HG03520 (cell line): ENCODE measurements around the gene GAD2.

ENCODE experiments used
- ATAC-seq: cut with Tn5 transposase; IDR thresholded peaks from one replicate; pipeline ENCODE4 v1.9.1; 2021; ENCODE audit warnings: mild to moderate bottlenecking, moderate library complexity; ENCODE audit not compliant: unreplicated experiment

GAD2 gene

GRCh38 chr10:26216585-26217395, at the start of gene GAD2:
Gene GAD2 (plus strand): TSS chr10:26216774. CDS start chr10:26216810, 36 bp downstream.
- no peak for ATAC-seq

DNA sequence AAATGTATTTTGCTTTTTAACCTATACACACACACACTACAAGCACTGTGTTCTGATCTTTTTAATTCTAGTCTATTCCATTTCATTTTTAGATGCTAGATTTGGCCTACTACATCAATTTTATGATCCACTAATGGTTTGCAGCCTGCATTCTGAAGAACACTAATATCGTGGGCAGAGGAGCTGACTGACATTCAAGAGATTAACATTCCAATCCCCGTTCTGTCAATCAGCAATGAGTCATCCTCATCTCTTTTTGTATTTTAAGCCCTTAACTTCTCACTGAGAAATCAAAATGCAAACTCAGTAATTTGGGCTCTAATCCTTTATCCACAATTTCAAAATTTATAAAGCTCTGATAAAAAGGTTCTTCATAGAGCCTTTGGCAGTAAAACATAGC, 47.1 kb upstream of the GAD2 start:
- no peak for ATAC-seq

- ATAC-seq = no peak
These were observed 44.4 kb upstream of the GAD2 start for GRCh38 chr10:26172131-26172530.

- no peak for ATAC-seq
These were observed 42.7 kb upstream of the GAD2 start for GRCh38 chr10:26173837-26174236.

DNA sequence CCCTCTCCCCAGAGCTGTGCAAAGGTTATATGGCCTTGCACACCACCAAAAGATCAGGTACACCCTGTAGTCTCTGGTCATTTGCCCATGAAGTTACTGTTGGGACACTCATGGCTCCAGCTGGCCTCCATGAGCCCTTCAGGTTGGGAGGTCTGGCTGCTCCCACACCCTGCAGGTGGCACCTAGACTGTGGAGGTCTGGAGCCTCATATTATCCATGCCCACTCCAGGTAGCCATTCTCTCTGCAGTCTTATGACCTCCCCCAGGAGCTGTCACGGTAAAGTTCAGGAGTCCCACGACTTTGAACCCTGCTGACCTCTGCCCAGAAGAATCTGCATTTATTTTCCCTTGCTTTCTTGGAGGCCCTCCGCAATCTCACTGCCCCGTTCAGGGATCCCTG, 39.2 kb upstream of the GAD2 start:
- no peak for ATAC-seq

- no peak for ATAC-seq
These were observed 22.3 kb upstream of the GAD2 start for GRCh38 chr10:26194275-26194674.

DNA sequence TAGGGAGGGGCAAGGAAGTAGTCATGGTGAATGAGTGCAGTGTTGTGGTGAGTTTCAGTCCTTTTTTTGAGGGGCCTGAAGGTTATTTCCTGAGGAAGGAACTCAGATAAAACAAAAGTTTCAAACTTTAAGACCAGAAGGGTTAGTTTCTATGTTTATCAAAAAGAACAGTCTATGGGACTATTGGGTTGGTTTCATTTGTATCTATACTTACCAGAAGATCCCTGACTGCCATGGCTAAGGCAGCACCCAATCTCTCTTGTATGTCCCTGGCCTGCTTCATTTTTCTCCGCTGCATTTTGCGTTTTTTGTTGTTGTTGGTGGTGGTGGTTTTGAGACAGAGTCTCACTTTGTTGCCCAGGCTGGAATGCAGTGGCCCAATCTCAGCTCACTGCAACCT, 19.3 kb upstream of the GAD2 start:
- no peak for ATAC-seq

DNA sequence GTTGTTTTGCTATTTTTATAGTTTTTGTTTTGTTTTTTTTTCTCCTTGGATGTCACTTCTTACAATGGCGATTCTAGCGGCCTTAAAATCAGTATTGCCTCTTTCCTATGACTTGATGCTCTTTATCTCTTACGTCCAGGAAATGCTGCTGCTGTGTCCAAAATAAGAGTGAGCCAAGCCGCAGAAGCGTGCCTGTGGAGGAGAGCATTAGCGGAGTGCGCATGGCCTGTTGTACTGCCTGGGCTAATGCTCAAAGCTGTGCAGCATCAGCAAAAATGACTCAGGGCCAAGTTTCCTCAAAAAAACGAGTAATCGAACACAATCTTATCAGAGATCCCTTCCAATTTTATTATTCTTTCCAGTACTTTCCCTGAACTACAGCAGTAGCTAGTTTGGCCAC, 18.5 kb upstream of the GAD2 start:
- ATAC-seq = no peak

- ATAC-seq = no peak
These were observed 16.7 kb upstream of the GAD2 start for GRCh38 chr10:26199841-26200240.

DNA sequence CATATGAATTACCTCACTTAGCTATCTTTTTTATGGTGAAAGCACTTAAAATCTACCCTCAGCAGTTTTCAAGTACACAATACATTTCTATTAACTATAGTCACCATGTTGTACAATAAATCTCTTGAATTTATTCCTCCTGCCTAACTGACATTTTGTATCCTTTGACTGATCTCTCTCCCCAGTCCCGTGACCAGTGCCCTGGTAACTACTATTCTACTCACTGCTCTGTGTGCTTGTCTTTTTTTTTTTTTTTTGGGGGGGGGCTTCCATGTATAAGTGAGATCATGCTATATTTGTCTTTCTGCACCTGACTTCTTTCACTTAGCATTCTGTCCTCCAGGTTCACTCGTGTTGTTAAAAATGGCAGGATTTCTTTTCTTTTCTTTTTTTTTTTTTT, 11.4 kb upstream of the GAD2 start:
- no peak for ATAC-seq

DNA sequence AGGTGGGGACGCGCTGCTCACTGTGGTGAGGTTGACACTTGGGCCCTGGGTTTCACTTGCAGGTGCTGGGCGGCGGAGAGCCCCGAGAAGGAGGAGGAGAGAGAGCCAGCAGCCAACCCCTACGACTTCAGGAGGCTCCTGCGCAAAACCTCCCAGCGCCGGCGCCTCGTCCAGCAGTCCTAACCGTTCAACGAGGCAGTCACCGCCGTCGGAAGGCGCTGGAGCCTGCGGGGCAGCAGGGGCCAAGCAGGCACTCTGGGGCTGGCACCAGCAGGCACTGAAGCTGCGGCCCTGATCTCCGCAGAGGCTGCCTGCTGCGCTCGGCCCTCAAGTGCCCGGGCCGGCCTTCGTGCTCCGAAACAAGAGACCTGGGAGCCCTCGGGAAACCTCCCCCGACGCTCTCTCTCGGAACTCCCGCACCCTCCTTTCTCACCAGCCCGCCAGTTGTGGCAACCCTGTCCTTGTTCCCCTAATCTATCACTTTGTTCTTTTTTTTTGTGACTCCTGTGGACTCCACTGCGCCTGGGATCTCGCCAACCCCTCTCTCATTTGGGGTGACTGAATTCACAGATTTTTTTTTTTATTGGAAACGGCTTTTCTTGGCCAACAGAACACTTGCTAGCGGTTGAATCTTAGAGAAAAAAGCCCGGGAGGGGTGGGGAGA, 4.7 kb upstream of the GAD2 start:
- no peak for ATAC-seq

- no peak for ATAC-seq
These were observed 4.1 kb upstream of the GAD2 start for GRCh38 chr10:26212511-26212910.

- ATAC-seq = no peak
These were observed 3.3 kb upstream of the GAD2 start for GRCh38 chr10:26213157-26213800.

GRCh38 chr10:26214004-26214403, 2.6 kb upstream of the GAD2 start:
- ATAC-seq = no peak

DNA sequence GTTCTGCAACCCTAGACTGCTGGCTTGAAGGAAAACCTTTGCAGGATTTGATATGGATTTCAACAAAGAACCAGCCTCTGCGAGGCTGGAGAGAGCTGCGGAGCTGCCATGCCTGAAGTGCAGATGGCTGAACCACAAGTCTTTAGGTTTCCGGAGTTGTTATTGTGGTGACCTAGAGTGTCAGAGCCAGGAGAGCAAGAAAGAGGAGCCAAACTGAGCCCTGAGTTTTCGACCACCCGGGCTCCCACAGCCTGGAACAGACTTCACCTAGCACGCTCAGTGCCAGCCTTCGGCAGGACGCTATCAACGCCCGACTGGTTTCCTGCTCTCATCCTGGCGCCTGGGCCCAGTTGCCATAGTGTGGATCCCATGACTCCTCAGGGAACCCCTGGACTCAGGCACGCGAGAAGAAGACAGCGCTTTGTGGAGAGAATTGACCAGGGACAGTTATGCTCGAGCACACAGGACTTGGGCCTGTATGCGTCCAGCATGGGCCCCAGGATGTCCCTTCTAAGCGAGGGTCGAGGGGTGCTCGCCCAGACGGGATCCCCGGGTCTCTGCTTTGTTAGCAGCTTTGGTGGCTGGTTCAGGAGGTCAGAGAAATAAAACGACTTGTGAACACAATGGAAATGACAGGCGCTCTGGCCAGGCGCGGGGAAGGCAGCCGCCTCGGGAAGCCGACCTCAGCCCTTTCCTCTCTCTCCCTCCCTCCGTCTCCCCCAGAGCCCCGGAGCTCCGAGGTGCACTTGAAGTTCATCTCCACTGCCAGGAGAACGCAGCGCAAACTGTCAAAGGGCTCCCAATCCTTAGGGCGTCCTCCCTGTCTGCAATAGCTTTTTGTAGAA, 1.8 kb upstream of the GAD2 start:
- no peak for ATAC-seq

DNA sequence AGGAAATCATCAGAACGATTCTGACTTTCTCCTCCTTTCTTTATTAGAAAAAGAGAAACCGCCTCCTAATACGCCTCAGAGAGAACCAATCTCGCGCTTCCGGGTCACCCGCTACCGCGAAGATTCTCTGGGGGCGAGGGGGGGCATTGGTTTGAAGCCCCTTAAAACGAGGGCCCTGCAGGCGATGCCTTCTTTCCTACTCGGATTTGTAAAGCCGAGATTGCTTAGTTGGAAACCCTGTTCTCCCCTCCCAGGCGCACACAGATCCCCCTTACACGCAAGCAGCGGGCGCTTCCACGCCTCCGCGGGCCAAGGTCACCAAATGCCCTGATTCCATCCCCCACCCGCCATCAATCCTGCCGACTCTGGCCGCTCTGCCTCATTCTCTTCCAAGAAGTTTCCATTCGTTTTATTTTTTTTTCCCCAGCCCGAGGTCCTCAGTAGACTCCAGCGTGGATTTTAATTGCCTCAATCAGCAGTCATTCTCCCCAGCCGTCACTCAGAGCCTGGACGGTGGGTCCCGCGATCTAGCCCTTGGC, 1.1 kb upstream of the GAD2 start:
- ATAC-seq = no peak

DNA sequence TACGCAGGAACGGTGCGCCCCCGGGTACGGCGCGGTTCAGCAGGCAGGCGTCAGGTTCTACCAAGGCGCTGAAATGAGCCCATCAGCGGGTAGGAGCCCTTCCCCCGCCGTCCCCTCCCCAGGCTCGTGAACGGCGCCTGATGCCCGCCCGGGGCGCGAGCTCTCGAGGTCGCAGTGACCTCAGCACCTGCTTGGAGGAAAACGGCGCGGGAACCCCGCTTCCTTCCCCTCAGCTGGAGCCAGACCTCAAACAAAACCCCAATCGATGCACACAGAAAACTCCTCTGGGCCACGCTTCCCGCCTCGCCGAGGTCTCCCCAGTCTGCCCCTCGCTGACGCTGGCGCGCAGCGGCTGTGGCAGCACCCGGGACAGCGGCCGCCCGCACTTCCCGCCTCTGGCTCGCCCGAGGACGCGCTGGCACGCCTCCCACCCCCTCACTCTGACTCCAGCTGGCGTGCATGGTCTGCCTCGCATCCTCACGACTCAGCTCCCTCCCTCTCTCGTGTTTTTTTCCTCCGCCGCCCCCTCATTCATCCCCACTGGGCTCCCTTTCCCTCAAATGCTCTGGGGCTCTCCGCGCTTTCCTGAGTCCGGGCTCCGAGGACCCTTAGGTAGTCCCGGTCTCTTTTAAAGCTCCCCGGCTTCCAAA, 514 bp upstream of the GAD2 start:
- ATAC-seq = peak; percentile 47

- no peak for ATAC-seq
These were observed 967 bp downstream of the GAD2 start for GRCh38 chr10:26217396-26218086.

DNA sequence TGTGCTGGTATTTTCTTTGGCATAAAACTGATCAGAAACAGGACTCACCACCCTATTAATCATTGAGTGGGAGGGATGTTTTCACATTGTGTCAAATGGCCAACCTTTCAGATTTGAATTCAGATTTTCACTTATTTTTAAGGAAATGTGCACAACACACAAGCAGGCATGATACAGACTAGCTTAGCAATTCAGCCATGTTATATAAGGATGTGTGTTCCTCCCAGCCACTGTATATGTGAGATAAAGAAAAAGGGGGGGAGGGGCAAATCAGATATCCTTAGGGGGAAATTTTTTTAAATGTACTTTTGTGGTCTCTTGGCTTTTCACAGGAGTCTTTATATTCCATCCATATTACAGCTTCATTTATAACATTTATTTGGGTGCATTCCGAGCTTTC, 3.1 kb downstream of the GAD2 start:
- ATAC-seq = no peak

DNA sequence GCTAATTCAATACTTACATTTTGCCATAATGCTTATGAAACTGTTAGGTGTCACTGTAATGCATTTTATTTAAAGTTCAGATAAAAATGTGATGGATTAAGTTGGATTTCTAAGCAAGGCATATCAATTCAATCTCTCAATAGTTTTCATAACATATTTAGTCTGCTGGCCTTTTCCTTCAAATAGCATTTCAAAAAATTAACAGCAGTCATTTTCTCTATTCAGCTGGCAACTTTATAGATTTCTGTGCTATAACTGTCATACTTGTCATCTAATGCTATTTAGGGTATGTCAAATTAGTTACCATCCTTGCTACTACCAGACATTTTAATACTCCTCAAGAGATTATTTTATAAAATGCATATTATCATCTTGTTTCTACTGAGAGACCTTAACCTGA, 4.3 kb downstream of the GAD2 start:
- no peak for ATAC-seq
